ENCODE results near the gene CRADD.

CRADD gene

GRCh38 chr12:93892423-93893268, 215.5 kb downstream of the CRADD start:
- no peak for DNase-seq (ENCODE audit: low read depth in 3 of 3, low spot score in 1 of 3)

- no peak for DNase-seq (ENCODE audit: low read depth in 3 of 3, low spot score in 1 of 3)
Observed at GRCh38 chr12:93894391-93895088, 217.4 kb downstream of the CRADD start.

GRCh38 chr12:93895089-93895445, 217.9 kb downstream of the CRADD start:
- DNase-seq (ENCODE audit: low read depth in 3 of 3, low spot score in 1 of 3), result no peak

GRCh38 chr12:93896427-93896826, 219.3 kb downstream of the CRADD start:
- no peak for DNase-seq (ENCODE audit: low read depth in 3 of 3, low spot score in 1 of 3)

- DNase-seq (ENCODE audit: low read depth in 3 of 3, low spot score in 1 of 3), result no peak
Observed at GRCh38 chr12:93896952-93897351, 219.8 kb downstream of the CRADD start.

GRCh38 chr12:93901739-93902138, 224.6 kb downstream of the CRADD start:
- DNase-seq (ENCODE audit: low read depth in 3 of 3, low spot score in 1 of 3), result no peak

- DNase-seq (ENCODE audit: low read depth in 3 of 3, low spot score in 1 of 3), result no peak
Observed at GRCh38 chr12:93902192-93902591, 225.0 kb downstream of the CRADD start.

- DNase-seq (ENCODE audit: low read depth in 3 of 3, low spot score in 1 of 3), result no peak
Observed at GRCh38 chr12:93902736-93903562, 225.8 kb downstream of the CRADD start.

GRCh38 chr12:93904124-93904523, 226.9 kb downstream of the CRADD start:
- DNase-seq (ENCODE audit: low read depth in 3 of 3, low spot score in 1 of 3), result no peak

GRCh38 chr12:93908264-93908663, 231.1 kb downstream of the CRADD start:
- DNase-seq (ENCODE audit: low read depth in 3 of 3, low spot score in 1 of 3), result no peak

GRCh38 chr12:93908846-93909567, 231.8 kb downstream of the CRADD start:
- DNase-seq (ENCODE audit: low read depth in 3 of 3, low spot score in 1 of 3), result no peak

GRCh38 chr12:93911396-93911795, 234.2 kb downstream of the CRADD start:
- DNase-seq (ENCODE audit: low read depth in 3 of 3, low spot score in 1 of 3), result no peak

- no peak for DNase-seq (ENCODE audit: low read depth in 3 of 3, low spot score in 1 of 3)
Observed at GRCh38 chr12:93912086-93912733, 235.0 kb downstream of the CRADD start.

- no peak for DNase-seq (ENCODE audit: low read depth in 3 of 3, low spot score in 1 of 3)
Observed at GRCh38 chr12:93913845-93914244, 236.7 kb downstream of the CRADD start.

GRCh38 chr12:93914281-93914680, 237.1 kb downstream of the CRADD start:
- DNase-seq (ENCODE audit: low read depth in 3 of 3, low spot score in 1 of 3), result no peak

- DNase-seq (ENCODE audit: low read depth in 3 of 3, low spot score in 1 of 3), result no peak
Observed at GRCh38 chr12:93915411-93915810, 238.2 kb downstream of the CRADD start.

- no peak for DNase-seq (ENCODE audit: low read depth in 3 of 3, low spot score in 1 of 3)
Observed at GRCh38 chr12:93916402-93916801, 239.2 kb downstream of the CRADD start.

- no peak for DNase-seq (ENCODE audit: low read depth in 3 of 3, low spot score in 1 of 3)
Observed at GRCh38 chr12:93918262-93918661, 241.1 kb downstream of the CRADD start.

- DNase-seq (ENCODE audit: low read depth in 3 of 3, low spot score in 1 of 3), result no peak
Observed at GRCh38 chr12:93918900-93919299, 241.7 kb downstream of the CRADD start.

- no peak for DNase-seq (ENCODE audit: low read depth in 3 of 3, low spot score in 1 of 3)
Observed at GRCh38 chr12:93921521-93921920, 244.3 kb downstream of the CRADD start.

GRCh38 chr12:93922583-93923006, 245.4 kb downstream of the CRADD start:
- no peak for DNase-seq (ENCODE audit: low read depth in 3 of 3, low spot score in 1 of 3)
